ENCODE data around the gene OR1A2. TPM values are rescaled to one million over a fixed set of nuclear protein-coding genes. Genes with fewer than 3 reads are reported as not detected.

OR1A2 gene
- total RNA-seq, result not detected

- intact Hi-C loops (cut with DNase I; ENCODE audit: low total_unique reads), result no loop called here
- TF ChIP-seq CTCF (IDR thresholded peaks at IDR 0.05) (no peak), POLR2A (IDR thresholded peaks at IDR 0.05) (no peak)
- Histone ChIP-seq H3K4me1 (no peaks in the 10 kb centered on the region), H3K27ac (no peak within 1 kb of the TSS), H3K4me3 (no peak within 1 kb of the TSS), H3K9me3 (no peaks in the 10 kb centered on the region), H3K36me3 (no peaks in the 10 kb centered on the region), H3K27me3 (no peaks in the 10 kb centered on the region)
- DNase-seq, result no peak
Observed at GRCh38 chr17:3197219-3197618, at the start of gene OR1A2. Gene OR1A2, plus strand, starts transcription at chr17:3197519. Its CDS starts 0 bp downstream, at chr17:3197519.

GRCh38 chr17:3157218-3157617, 40.1 kb upstream of the OR1A2 start:
- Histone ChIP-seq H3K27me3 (no peaks in the 10 kb centered on the region), H3K4me3 (no peak overlapping the region), H3K9me3 (no peaks in the 10 kb centered on the region), H3K27ac (no peak overlapping the region), H3K36me3 (no peaks in the 10 kb centered on the region), H3K4me1 (no peaks in the 10 kb centered on the region)
- intact Hi-C loops (cut with DNase I; ENCODE audit: low total_unique reads), result no loop called here
- TF ChIP-seq CTCF (IDR thresholded peaks at IDR 0.05) (no peak), POLR2A (IDR thresholded peaks at IDR 0.05) (no peak)
- DNase-seq, result no peak

- Histone ChIP-seq H3K4me3 (no peak overlapping the region), H3K9me3 (no peaks in the 10 kb centered on the region), H3K4me1 (no peaks in the 10 kb centered on the region), H3K27me3 (no peaks in the 10 kb centered on the region), H3K36me3 (no peaks in the 10 kb centered on the region), H3K27ac (no peak overlapping the region)
- no peak for DNase-seq
- intact Hi-C loops (cut with DNase I; ENCODE audit: low total_unique reads), result no loop called here
- no peak for TF ChIP-seq POLR2A (IDR thresholded peaks at IDR 0.05)
- TF ChIP-seq CTCF (IDR thresholded peaks at IDR 0.05), result no peak
Observed at GRCh38 chr17:3167574-3167973, 29.7 kb upstream of the OR1A2 start.

GRCh38 chr17:3189961-3190360, 7.4 kb upstream of the OR1A2 start:
- H3K36me3 ChIP-seq, result no peaks in the 10 kb centered on the region
- no peak for DNase-seq
- no peaks in the 10 kb centered on the region for H3K27me3 ChIP-seq
- no peak overlapping the region for H3K27ac ChIP-seq
- no peaks in the 10 kb centered on the region for H3K4me1 ChIP-seq
- no peak for TF ChIP-seq POLR2A (IDR thresholded peaks at IDR 0.05)
- no peak for TF ChIP-seq CTCF (IDR thresholded peaks at IDR 0.05)
- intact Hi-C loops (cut with DNase I; ENCODE audit: low total_unique reads), result no loop called here
- no peak overlapping the region for H3K4me3 ChIP-seq
- no peaks in the 10 kb centered on the region for H3K9me3 ChIP-seq

GRCh38 chr17:3207367-3207766, 10.0 kb downstream of the OR1A2 start, which contains the start of gene OR1A1:
Gene OR1A1, plus strand, starts transcription at chr17:3207667. Its CDS starts 7,954 bp downstream, at chr17:3215621.
- H3K27me3 ChIP-seq, result no peaks in the 10 kb centered on the region
- no peak within 1 kb of the TSS for H3K27ac ChIP-seq
- no peaks in the 10 kb centered on the region for H3K36me3 ChIP-seq
- TF ChIP-seq POLR2A (IDR thresholded peaks at IDR 0.05) (no peak), CTCF (IDR thresholded peaks at IDR 0.05) (no peak)
- H3K9me3 ChIP-seq, result no peaks in the 10 kb centered on the region
- intact Hi-C loops (cut with DNase I; ENCODE audit: low total_unique reads), result no loop called here
- H3K4me3 ChIP-seq, result no peak within 1 kb of the TSS
- no peak for DNase-seq
- no peaks in the 10 kb centered on the region for H3K4me1 ChIP-seq

Data from uterus (tissue), 4 donors.